RKO (cell line): Measurements from ENCODE around the gene PRRT3.
A peak's percentile ranks its signal among the peaks of the same experiment; 100 is the strongest.
"Not testable (repeated sequence)": the region's sequence is repeated elsewhere in the genome, so short reads cannot be mapped to it uniquely, and the experiment has no call there.

Source experiments
- DNase-seq: peaks from one replicate; pipeline ENCODE4 v3.0.0-alpha.2; 2016; ENCODE audit warnings: low spot score

Gene PRRT3

DNA sequence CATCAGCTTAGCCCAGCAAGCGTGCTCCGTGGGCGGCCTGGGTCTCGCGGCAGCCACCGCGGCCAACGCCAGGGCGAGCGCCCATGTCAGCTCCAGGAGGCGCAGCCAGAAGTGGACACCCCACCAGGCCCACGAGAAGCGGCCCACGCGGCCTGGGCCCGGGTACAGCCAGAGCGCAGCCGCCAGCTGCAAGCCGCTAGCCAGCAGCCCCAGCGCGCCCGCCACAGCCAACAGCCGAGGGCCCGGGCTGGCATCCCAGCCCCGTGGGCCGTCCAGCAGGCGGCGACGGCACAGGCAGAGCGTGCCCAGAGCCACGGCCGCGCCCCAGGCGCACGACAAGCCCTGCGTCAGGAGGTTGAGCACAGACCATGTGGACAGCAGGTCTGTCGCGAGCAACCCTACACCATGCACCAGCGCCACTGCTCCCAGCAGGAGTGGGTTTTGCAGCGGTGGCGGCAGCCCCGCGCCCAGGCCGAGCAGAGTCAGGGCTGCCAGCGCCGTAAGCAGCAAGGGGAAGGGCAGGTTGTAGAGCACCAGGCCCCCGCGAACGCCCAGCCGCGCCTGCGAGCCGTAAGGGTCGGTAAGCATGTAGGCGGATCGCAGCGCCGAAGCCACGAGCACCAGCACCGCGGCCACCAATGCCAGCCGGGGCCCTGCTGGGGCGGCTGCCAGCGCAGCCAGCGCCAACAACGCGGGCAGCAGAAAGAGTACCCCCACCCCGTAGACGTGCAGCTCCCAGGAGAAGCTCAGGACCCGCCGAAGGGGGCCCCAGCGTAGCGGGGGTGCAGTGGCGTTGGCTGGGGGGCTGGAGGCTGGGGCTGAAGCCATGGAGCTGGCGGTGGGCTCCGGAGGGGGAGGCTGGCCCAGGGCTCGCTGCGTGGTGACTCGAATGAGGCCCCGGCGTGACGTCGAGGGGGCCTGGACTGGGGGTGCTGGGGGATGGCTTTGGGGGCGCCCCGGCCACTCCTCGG, 4.9 kb downstream of the PRRT3 start:
- peak; percentile 77 for DNase-seq

DNA sequence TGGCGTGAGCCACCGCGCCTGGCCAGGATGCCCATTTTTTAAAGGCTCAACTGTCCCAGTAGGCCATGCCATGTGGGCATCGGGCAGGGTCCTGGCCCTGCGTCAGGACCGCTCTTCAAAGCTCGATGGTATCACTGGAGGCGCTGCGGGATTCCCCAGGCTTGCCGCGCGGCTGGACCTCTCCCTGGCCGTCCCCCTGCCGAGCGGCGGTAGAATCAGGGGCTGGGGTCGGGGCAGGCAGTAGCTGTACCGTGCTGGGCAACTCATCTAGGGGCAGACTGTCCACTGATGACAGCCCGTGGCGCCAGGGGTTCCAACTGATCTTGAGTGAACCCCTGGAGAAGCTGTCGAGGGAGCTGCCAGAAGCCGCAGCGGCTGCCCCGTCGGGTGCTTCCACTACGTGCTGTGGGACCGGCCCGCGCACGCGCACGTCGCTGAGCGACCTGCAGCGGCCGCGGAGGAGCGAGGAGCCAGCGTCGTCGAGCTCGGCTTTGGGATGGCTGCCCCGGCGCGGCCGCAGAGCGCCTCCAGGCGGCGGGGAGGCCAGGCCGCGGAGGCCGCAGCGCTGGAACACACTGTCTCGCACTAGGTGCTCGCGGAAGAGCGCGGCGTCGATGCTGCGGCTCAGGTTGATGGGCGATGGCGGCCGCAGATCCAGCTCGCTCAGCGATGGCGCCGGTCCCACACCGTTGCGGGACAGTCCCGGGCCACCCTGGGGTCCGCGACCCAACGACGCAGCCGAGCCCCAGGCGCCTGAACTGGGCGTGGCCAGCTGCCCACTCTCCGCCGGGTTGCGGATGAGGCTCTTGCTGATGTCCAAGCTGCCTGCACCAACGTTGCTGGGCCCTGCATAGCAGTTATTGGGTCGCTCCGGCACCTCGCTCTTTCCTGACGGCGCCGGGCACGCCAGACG, 5.8 kb downstream of the PRRT3 start:
- peak; percentile 86 for DNase-seq

DNA sequence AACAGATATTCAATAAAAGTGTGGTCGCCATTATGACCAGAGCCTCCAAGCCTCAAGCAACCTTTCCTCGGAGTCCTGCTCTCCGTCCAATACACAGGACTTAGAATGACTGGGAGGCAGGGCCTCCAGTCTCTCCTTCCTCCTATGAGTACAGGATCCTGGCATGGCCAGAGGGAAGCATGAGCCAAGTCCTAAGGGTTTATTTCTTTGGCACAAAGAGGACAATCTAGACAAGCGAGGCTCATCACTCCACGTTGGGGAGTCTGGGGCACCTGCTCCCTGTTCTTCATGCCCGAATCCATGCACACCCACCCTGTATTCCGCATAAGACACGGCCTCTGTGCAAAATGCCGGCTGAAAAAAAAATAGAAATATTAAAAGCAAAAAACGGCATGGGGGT, 6.8 kb downstream of the PRRT3 start:
- no peak for DNase-seq

DNA sequence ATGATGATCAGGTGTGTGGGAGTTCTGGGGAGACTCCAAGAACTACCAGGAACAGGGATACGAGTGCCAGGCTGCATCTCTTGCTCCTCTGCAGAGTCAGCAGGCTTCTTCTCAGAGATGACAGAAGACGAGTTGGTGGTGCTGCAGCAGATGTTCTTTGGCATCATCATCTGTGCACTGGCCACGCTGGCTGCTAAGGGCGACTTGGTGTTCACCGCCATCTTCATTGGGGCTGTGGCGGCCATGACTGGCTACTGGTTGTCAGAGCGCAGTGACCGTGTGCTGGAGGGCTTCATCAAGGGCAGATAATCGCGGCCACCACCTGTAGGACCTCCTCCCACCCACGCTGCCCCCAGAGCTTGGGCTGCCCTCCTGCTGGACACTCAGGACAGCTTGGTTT, 7.9 kb downstream of the PRRT3 start:
- no peak for DNase-seq

DNA sequence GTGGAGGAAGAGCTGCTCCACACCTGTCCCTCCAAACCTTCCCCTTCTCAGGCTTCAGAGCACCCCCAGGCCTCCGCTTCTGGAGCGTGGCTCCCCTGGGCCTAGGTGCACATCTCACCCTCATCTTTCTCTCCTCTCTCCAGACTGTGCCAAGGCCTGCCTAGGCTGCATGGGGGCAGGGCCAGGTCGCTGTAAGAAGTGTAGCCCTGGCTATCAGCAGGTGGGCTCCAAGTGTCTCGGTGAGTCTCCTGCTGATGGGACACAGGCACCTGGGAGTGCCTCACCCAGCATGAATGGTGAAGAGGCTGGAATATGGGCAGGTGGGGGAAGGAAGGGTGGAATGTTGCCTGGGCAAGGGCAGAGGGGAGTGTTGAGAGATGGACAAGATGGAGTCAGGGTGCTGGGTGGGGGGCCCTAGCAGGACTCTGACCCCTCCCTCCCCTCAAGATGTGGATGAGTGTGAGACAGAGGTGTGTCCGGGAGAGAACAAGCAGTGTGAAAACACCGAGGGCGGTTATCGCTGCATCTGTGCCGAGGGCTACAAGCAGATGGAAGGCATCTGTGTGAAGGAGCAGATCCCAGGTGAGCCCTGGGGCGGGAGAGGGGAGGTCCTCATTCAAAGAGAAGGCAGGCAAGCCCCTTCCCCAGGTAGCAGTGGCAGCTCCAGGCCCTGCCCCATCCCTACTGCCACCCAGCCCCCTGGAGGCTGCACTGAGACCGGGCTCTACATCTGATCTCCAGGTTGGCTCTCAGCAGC, 9.1 kb downstream of the PRRT3 start:
- no peak for DNase-seq

DNA sequence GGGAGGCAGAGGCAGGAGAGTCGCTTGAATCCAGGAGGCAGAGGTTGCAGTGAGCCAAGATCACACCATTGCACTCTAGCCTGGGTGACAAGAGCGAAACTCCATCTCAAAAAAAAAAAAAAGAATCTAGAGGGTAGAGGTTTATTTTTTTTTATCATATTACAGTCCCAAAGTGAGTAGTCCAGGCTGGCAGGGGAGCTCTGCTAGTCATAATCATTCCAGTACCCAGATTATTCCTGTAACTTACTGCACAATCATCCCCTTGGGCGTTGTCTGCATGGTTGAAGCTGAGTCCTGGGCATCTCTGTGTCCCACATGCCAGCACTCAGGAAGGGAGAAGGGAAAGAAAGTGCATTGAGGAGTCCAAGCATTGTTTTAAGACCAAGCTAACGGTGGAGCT, 10.0 kb downstream of the PRRT3 start:
- no peak for DNase-seq

DNA sequence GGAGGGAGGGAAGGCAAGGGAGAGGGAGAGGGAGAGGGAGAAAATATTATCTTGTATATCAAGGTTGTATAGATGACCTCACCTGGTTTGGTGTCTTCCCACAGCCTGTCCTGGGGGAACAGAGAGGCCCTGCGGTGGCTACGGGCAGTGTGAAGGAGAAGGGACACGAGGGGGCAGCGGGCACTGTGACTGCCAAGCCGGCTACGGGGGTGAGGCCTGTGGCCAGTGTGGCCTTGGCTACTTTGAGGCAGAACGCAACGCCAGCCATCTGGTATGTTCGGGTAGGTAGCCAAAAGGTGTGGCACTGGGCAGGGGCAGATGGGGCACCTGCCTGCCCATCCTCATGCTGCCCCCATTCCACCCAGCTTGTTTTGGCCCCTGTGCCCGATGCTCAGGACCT, 11.5 kb downstream of the PRRT3 start:
- DNase-seq: no peak

DNA sequence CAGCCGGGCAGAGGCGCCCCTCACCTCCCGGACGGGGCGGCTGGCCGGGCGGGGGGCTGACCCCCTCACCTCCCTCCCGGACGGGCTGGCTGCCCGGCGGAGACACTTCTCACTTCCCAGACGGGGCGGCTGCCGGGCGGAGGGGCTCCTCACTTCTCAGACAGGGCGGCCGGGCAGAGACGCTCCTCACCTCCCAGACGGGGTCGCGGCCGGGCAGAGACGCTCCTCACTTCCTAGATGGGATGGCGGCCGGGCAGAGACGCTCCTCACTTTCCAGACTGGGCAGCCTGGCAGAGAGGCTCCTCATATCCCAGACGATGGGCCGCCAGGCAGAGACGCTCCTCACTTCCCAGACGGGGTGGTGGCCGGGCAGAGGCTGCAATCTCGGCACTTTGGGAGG, 12.3 kb downstream of the PRRT3 start:
- DNase-seq: not testable (repeated sequence)

DNA sequence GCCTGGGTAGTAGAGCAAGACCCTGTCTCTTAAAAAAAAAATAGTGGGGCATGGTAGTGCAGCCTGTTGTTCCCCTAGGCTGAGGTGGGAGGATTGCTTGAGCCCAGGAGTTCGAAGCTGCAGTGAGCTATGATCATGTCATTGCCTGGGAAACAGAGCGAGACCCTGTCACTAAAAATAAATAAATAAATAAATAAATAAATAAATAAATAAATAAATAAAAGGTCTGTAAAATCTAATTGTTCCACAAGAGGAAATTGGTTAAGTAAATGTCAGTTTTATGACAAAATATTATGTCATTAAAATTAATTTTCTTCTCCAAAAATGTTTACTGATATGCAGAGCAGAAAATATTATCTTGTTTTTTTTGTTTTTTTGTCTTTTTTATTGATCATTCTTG, 13.2 kb downstream of the PRRT3 start:
- no peak for DNase-seq

DNA sequence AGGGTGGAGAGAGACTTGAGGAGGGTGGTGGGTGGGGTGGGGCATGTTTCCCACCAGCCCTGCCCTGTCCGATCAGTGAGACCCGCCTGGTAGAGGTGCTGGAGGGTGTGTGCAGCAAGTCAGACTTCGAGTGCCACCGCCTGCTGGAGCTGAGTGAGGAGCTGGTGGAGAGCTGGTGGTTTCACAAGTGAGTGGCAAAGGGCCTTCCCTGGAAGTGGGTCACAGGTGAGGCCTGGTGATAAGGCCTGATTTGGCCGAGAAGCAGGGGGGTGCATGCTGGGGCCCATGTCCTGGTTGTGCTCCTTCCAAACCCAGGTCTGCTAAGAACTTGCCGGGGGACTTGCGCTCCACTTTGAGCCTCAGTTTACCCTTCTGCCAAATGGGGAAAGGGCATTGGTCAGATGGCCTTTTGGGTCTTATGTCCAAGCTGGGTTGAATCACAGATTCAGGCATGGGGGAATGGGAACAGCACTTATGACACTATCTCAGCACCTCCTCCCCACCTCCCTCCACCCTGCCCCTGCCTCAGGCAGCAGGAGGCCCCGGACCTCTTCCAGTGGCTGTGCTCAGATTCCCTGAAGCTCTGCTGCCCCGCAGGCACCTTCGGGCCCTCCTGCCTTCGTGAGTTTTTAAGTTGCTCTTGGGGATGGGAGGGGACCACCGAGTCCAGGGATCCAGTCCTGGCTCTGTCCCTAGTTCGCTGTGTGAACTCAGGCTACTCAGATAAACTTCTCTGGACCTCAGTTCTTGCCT, 14.5 kb downstream of the PRRT3 start:
- DNase-seq: no peak

DNA sequence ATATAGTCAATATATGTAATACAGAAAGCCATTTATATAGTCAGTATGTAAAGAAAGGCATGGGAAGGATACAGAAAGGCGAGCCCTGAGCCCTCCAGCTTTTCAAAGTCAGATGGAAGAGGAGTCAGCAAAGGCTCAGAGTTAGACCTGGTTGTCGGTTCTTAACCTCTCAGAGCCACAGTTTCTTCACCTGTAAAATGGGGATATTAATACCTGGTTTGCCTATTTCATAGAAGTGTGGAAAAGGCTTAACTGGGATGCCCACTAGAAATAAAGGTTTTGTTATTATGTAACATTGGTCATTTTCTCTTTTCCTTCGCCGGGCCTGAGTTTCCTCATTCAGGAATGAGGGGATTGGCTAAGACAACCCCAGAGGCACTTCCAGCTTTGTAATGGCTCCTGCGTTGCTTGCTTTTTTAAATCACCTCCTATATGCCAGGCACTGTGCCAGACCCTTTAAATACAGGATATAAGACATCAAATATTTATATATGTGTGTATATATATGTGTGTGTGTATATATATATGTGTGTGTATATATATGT, 16.2 kb downstream of the PRRT3 start:
- no peak for DNase-seq

DNA sequence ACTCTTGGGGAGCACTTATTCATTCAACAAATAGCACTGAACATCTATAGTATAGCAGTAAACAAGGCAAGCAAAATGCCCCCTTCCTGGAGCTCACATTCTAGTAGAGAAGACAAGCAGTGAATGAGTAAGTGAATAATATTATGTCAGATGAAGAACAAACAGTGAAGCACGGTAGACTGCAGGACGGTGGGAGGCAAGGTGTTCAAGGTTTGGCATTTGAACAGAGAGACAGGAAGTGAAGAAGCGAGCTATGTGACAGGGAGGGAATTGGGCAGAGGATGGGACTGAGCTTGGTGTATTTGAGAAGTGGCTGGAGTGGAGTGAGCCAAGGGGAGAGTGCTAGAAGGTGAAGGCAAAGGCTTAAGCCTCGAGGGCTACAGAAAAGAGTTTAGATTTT, 17.2 kb downstream of the PRRT3 start:
- DNase-seq: no peak

DNA sequence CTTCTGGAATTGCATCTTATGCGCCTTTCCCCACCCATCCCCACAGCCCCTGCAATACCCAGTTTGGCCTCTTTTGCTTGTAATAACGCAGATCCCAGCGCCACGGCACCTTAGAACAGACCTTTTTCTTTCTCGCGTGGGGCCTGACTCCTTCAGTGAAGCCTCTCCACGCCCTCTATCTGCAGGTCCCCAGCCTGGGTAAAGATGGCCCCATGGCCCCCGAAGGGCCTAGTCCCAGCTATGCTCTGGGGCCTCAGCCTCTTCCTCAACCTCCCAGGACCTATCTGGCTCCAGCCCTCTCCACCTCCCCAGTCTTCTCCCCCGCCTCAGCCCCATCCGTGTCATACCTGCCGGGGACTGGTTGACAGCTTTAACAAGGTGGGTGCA, 18.0 kb downstream of the PRRT3 start:
- DNase-seq: no peak

DNA sequence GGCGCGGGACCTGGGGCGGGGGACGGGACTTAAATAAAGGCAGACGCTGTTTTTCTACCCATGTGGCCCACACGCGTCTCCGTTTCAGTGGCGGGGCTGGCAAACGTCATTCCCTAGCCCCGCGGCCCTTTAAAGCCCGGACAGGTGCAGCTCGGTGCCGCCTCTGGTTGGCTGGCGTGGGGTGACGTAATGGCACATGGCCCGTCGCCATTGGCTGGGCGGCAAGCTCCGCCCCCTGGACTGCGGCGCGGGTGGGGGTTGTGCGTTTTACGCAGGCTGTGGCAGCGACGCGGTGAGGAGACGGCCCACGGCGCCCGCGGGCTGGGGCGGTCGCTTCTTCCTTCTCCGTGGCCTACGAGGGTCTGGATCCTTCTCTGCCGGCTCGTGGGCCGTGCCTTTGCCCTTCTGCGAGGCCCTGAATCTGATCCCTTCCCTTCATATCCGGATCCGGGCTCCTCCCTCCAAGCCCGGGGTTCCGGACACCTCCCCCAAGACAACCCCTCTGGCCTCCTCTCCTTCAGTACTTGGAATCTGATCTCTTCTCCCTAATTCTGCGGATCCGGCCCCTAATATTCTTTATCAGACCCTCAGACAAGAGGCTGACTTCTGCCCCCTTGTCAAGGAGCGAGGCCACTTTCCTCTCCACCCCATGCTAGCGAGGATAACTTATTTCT, 18.5 kb downstream of the PRRT3 start, which contains the start of gene CRELD1:
TSS of gene CRELD1 (plus strand) at position 274 of the 674 bp plus-strand sequence. CDS start 605 bp downstream, outside the sequence.
- DNase-seq: peak; percentile 95

DNA sequence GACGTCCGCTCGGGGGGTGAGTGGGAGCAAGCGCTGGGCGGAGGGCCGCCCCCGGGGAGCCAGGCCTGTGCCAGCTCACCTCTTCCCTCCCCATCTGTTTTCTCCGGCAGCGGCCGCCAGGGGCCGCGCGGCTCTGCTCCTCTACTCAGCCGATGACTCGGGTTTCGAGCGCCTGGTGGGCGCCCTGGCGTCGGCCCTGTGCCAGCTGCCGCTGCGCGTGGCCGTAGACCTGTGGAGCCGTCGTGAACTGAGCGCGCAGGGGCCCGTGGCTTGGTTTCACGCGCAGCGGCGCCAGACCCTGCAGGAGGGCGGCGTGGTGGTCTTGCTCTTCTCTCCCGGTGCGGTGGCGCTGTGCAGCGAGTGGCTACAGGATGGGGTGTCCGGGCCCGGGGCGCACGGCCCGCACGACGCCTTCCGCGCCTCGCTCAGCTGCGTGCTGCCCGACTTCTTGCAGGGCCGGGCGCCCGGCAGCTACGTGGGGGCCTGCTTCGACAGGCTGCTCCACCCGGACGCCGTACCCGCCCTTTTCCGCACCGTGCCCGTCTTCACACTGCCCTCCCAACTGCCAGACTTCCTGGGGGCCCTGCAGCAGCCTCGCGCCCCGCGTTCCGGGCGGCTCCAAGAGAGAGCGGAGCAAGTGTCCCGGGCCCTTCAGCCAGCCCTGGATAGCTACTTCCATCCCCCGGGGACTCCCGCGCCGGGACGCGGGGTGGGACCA, 19.2 kb downstream of the PRRT3 start:
- peak; percentile 95 for DNase-seq

DNA sequence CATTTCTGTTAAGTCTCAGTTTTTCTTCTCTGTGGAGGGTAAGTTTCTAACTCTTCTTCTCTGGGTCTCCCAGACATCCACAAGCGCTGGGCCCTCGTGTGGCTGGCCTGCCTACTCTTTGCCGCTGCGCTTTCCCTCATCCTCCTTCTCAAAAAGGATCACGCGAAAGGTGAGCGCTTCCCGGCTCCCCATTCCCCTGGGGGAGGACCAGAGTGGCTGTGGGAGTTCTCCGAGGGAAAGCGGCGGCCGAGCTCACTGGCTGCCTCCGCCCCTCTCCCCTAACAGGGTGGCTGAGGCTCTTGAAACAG, 19.7 kb downstream of the PRRT3 start:
- DNase-seq: no peak

DNA sequence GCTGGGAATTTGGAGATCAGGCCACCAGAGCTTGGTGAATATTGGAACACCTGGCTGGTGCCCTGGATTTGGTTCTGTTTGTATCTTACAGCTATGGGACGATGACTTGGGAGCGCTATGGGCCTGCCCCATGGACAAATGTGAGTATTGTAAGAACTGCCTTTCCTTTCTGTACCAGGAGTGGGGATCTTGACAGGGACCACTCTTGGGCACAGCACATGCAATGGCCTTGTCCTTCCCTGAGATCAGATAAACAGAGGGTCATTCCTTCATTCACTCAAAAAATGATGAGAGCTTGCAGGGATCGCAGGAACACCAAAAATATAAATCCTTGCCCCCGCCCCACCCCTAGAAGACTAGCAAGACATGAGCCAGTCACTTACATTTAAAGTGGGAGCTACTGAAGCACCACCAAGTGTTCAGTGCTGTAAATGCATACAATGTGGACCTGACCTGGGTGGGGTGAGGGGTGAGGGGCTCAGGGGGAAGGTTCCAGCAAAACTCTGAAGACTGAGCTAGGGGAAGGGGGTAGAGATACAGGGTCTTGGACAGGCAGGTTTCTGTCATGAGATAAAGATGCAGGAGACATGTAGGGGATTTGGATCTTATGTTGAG, 21.3 kb downstream of the PRRT3 start:
- no peak for DNase-seq

DNA sequence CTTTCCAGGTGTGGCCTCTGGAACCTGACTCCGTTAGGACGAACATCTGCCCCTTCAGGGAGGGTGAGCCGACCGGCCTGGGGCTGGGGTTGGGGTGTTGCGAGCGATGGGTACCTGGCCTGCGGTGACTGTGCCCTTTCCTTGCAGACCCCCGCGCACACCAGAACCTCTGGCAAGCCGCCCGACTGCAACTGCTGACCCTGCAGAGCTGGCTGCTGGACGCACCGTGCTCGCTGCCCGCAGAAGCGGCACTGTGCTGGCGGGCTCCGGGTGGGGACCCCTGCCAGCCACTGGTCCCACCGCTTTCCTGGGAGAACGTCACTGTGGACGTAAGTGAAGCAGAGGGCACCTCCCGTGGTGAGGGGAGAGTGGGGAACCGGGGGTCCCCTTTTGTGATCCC, 24.1 kb downstream of the PRRT3 start:
- DNase-seq: no peak

DNA sequence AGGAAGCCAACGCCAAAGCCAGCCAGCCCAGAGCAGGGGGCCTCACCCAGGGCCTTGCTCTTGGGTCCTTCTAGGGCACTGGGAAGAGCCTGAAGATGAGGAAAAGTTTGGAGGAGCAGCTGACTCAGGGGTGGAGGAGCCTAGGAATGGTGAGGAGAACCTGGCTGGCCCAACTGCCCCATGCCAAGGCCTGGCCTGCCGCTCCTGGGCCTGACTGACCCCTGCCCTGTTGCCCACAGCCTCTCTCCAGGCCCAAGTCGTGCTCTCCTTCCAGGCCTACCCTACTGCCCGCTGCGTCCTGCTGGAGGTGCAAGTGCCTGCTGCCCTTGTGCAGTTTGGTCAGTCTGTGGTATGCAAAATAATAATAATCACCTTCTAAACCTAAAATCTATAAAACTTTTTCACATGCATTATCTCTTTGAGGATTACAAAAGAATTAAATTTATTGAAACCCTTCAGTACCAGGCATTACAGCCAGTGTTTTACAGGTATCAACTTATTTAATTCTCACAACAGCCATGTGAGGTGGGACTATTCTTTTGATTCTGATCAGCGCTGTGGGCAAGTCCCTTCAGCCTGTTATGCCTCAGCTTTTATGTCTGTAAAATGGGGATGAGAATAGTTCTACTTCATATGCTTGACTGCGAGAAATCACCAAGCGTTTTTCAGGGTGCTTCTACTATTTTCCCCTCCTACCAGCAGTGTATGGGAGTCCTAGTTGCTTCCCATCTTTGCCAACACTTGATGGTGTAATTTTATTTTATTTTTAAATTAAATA, 33.8 kb downstream of the PRRT3 start:
- DNase-seq: no peak
